Endothelial cell of umbilical vein (primary cell): ENCODE measurements around the gene ZNF8. TPM values are rescaled to one million over a fixed set of nuclear protein-coding genes. Genes with fewer than 3 reads are reported as not detected.
A peak's percentile ranks its signal among the peaks of the same experiment; 100 is the strongest.

Source experiments
- BruUV-seq: library from RNA; stranded (reverse); fragments of 400-500 nt; replicated peaks from 2 replicates; lab custom pipeline; 2021; lab: Mats Ljungman, UMichigan
- CTCF ChIA-PET: fragments of 300-600, 350-600 bp; sonication (Branson Sonifier 250); formaldehyde crosslinking; loops from one replicate; lab custom pipeline; 2021; ENCODE audit warnings: antibody characterized with exemption, inconsistent platforms; lab: Charles Lee
- POLR2A ChIA-PET: fragments of 300-600, 350-600 bp; sonication (Branson Sonifier 250); formaldehyde crosslinking; loops from one replicate; lab custom pipeline; 2021; ENCODE audit warnings: antibody characterized with exemption, inconsistent platforms; lab: Charles Lee
- DNase-seq: peaks from one replicate; pipeline ENCODE4 v3.0.0-alpha.2; 2011; ENCODE audit warnings: low read depth, low spot score
- FAIRE-seq: peaks from 2 replicates; lab custom pipeline; 2011; peaks lifted over from hg19 to GRCh38; lab: Jason Lieb, UNC
- H2AFZ ChIP-seq: 2 replicates; pipeline ENCODE4 v1.6.0; 2012; ENCODE audit warnings: low read depth, low read length, control low read depth, inconsistent platforms
- H3K27ac ChIP-seq: 2 replicates; pipeline ENCODE4 v1.5.1; 2011; ENCODE audit warnings: low read depth, mild to moderate bottlenecking, control low read depth, low read length, moderate library complexity; ENCODE audit not compliant: insufficient read depth
- H3K27me3 ChIP-seq, 2 experiments: 2 replicates each; pipeline versions ENCODE4 v1.6.0 to v1.6.1; 2011; ENCODE audit warnings: low read length in 2 of 2, mixed read lengths in 1 of 2; ENCODE audit not compliant: control insufficient read depth in 2 of 2, insufficient read depth in 2 of 2
- H3K36me3 ChIP-seq, 2 experiments: 2 replicates in 1 of 2; 3 replicates in 1 of 2; pipeline ENCODE4 v1.5.1; 2011; ENCODE audit warnings: low read length in 2 of 2, mild to moderate bottlenecking in 1 of 2, moderate library complexity in 1 of 2; ENCODE audit not compliant: control insufficient read depth in 2 of 2, insufficient read depth in 2 of 2; ENCODE audit errors: extremely low read depth in 1 of 2
- H3K4me1 ChIP-seq: 3 replicates; pipeline ENCODE4 v1.5.1; 2011; ENCODE audit warnings: mild to moderate bottlenecking, low read length; ENCODE audit not compliant: control insufficient read depth, insufficient read depth; ENCODE audit errors: extremely low read depth
- H3K4me2 ChIP-seq: 2 replicates; pipeline ENCODE4 v1.6.1; 2011; ENCODE audit warnings: low read length, control low read depth, mixed read lengths; ENCODE audit not compliant: insufficient read depth
- H3K4me3 ChIP-seq, 3 experiments: fragments of 200-600 bp in 1 of 3; sonication (generic), shearing (Covaris generic) in 1 of 3; replicated peaks in 1 of 3; 2 replicates each; pipeline ENCODE4 v1.5.1; 2011 to 2016; ENCODE audit warnings: control low read depth in 3 of 3, low read length in 3 of 3, mild to moderate bottlenecking in 2 of 3, inconsistent platforms in 1 of 3, low read depth in 1 of 3, moderate library complexity in 1 of 3; ENCODE audit not compliant: insufficient read depth in 1 of 3
- H3K79me2 ChIP-seq: 2 replicates; pipeline ENCODE4 v1.6.0; 2012; ENCODE audit warnings: low read length, inconsistent platforms; ENCODE audit not compliant: control insufficient read depth, insufficient read depth
- H3K9ac ChIP-seq: replicated peaks from 2 replicates; pipeline ENCODE3; 2011; ENCODE audit warnings: low read length, control low read depth; ENCODE audit not compliant: insufficient read depth; ENCODE audit errors: extremely low read depth
- H3K9me1 ChIP-seq: replicated peaks from 3 replicates; pipeline ENCODE4 v1.6.0; 2011; ENCODE audit warnings: mild to moderate bottlenecking, low read length; ENCODE audit not compliant: control insufficient read depth, insufficient read depth; ENCODE audit errors: extremely low read depth
- H3K9me3 ChIP-seq: replicated peaks from 2 replicates; pipeline ENCODE4 v1.5.1; 2012; ENCODE audit warnings: low read length, inconsistent platforms; ENCODE audit not compliant: control insufficient read depth, insufficient read depth
- H4K20me1 ChIP-seq: replicated peaks from 2 replicates; pipeline ENCODE3; 2011; ENCODE audit warnings: mild to moderate bottlenecking, low read length; ENCODE audit not compliant: control insufficient read depth, insufficient read depth; ENCODE audit errors: extremely low read depth
- EZH2 ChIP-seq: IDR thresholded peaks from 2 replicates; pipeline ENCODE4 v1.6.1; 2012; ENCODE audit warnings: borderline replicate concordance, low read depth, mild to moderate bottlenecking, moderate library complexity, low read length, inconsistent platforms; ENCODE audit not compliant: severe bottlenecking
- FOS ChIP-seq: IDR thresholded peaks from 2 replicates; pipeline ENCODE4 v1.6.1; 2011; ENCODE audit warnings: mild to moderate bottlenecking, low read length, moderate library complexity, borderline replicate concordance; ENCODE audit not compliant: insufficient read depth
- GATA2 ChIP-seq: IDR thresholded peaks from 2 replicates; pipeline ENCODE4 v1.7.0; 2011; ENCODE audit warnings: low read depth, mild to moderate bottlenecking, moderate library complexity, mixed read lengths, low read length; ENCODE audit not compliant: insufficient read length, insufficient read depth
- JUN ChIP-seq: IDR thresholded peaks from 2 replicates; pipeline ENCODE4 v1.6.1; 2011; ENCODE audit warnings: borderline replicate concordance, low read depth; ENCODE audit not compliant: insufficient read length, insufficient read depth
- MAX ChIP-seq: IDR thresholded peaks from 2 replicates; pipeline ENCODE4 v1.6.1; 2011; ENCODE audit not compliant: insufficient read depth, insufficient read length
- MYC ChIP-seq: IDR thresholded peaks from one replicate; pipeline ENCODE4 v1.6.1; 2011; ENCODE audit warnings: mild to moderate bottlenecking, low read depth, low read length
- POLR2A ChIP-seq: IDR thresholded peaks from 2 replicates; pipeline ENCODE4 v1.6.1; 2012; ENCODE audit warnings: low read depth, mild to moderate bottlenecking, control low read depth, low read length
- POLR2AphosphoS5 ChIP-seq: IDR thresholded peaks from 2 replicates; pipeline ENCODE4 v1.6.1; 2012; ENCODE audit warnings: low read depth, mild to moderate bottlenecking, control low read depth, low read length, moderate library complexity; ENCODE audit not compliant: insufficient read depth
- dilution Hi-C: fragments of 300-500 bp; cut with MboI; formaldehyde crosslinking; loops from one replicate; pipeline ENCODE4 v1.15.0; 2019; ENCODE audit warnings: low sequenced_read_pairs; ENCODE audit not compliant: extremely low pct_ligation_motif_present
- intact Hi-C: fragments of 100-400 bp; cut with micrococcal nuclease; formaldehyde crosslinking; loops from one replicate; pipeline ENCODE4 v1.10.0; 2022
- polyA plus RNA-seq, 4 experiments: library from polyadenylated mRNA; depleted of rRNA in 3 of 4; stranded (reverse) in 3 of 4; unstranded in 1 of 4; fragments of >200 nt; gene quantifications; 2 replicates each; pipeline versions ENCODE4 v1.2.1 to v1.2.3, GENCODE V29; 2011 to 2012; ENCODE audit warnings: missing spikeins in 1 of 4
- total RNA-seq: library from RNA; stranded (reverse); gene quantifications from 2 replicates; pipeline ENCODE4 v1.2.3, GENCODE V29; 2021
- TF ChIP-seq, protein P1 (sequence below), 2 donors: IDR thresholded peaks; 1 replicate in 1 of 2; 2 replicates in 1 of 2; pipeline ENCODE4 v1.5.1; 2011; ENCODE audit warnings: low read length in 2 of 2, mild to moderate bottlenecking in 2 of 2, moderate library complexity in 2 of 2, control low read depth in 1 of 2, inconsistent platforms in 1 of 2, low read depth in 1 of 2; ENCODE audit not compliant: insufficient read depth in 1 of 2; ENCODE audit errors: extremely low read depth in 1 of 2

The ZNF8 gene
- total and polyA plus RNA-seq, 2 donors (not counting 3 experiments of a cell fraction or from before 2014, with no cell fraction given): 4.0 to 6.8 TPM

DNA sequence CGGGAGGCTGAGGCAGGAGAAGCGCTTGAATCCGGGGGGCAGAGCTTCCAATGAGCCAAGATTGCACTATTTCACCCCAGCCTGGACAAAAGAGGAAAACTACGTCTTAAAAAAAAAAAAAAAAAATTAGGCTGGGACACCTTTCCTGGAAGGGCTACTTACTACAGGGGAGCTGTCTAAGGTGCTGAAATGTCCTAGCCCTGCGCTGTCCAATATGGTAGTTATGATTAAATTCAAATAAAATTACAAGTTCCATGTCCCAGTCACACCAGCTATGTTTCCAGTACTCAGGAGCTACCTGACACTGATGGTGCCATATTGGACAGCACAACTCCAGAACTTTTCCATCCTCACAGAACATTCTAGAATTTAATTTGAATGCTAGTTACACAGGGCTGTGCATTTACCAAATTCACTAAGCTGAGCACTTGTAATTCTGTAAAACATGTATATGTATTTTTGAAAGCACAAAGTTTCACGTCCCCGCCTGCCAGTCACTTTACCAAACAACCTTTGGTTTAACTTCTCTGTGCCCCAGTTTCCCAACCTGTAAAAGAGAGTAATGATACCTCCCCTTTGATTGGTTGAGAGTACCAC is 38.8 kb downstream of the ZNF8 start:
- DNase-seq (peak; percentile 38), FAIRE-seq (peak; percentile 79)
- no peak overlapping the region for H2AFZ ChIP-seq
- no peaks in the 10 kb centered on the region for H3K9me3 ChIP-seq
- no peak overlapping the region for H3K4me2 ChIP-seq
- no peaks in the 10 kb centered on the region for H3K4me1 ChIP-seq
- H3K9me1 ChIP-seq: no peaks in the 10 kb centered on the region
- no peaks in the 10 kb centered on the region for H3K27me3 ChIP-seq
- dilution Hi-C loops: no loop called here
- H3K4me3 ChIP-seq: no peak overlapping the region
- intact Hi-C loops: no loop called here
- H3K36me3 ChIP-seq: peaks cover 0 to 17% of the 10 kb centered on the region in 2 experiments
- no TSS peak for BruUV-seq
- ChIA-PET CTCF (interaction anchor here (0.6 to 0.9 kb wide), 2 partner anchors 9 to 17 kb away, joined by 3 to 4 read pairs; partner anchors contain the start of gene ZSCAN22), POLR2A (no interaction called here)
- H3K9ac ChIP-seq: no peak overlapping the region
- TF ChIP-seq, protein P1, sequence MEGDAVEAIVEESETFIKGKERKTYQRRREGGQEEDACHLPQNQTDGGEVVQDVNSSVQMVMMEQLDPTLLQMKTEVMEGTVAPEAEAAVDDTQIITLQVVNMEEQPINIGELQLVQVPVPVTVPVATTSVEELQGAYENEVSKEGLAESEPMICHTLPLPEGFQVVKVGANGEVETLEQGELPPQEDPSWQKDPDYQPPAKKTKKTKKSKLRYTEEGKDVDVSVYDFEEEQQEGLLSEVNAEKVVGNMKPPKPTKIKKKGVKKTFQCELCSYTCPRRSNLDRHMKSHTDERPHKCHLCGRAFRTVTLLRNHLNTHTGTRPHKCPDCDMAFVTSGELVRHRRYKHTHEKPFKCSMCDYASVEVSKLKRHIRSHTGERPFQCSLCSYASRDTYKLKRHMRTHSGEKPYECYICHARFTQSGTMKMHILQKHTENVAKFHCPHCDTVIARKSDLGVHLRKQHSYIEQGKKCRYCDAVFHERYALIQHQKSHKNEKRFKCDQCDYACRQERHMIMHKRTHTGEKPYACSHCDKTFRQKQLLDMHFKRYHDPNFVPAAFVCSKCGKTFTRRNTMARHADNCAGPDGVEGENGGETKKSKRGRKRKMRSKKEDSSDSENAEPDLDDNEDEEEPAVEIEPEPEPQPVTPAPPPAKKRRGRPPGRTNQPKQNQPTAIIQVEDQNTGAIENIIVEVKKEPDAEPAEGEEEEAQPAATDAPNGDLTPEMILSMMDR (IDR thresholded peaks at IDR 0.05; ENCODE audit: extremely low read depth in 1 of 2, insufficient read depth in 1 of 2, low read depth in 1 of 2, low read length in 2 of 2): no peak
- TF ChIP-seq GATA2 (no peak), MAX (no peak)
- no peaks in the 10 kb centered on the region for H3K79me2 ChIP-seq
- no peak overlapping the region for H3K27ac ChIP-seq
- no peaks in the 10 kb centered on the region for H4K20me1 ChIP-seq

DNA sequence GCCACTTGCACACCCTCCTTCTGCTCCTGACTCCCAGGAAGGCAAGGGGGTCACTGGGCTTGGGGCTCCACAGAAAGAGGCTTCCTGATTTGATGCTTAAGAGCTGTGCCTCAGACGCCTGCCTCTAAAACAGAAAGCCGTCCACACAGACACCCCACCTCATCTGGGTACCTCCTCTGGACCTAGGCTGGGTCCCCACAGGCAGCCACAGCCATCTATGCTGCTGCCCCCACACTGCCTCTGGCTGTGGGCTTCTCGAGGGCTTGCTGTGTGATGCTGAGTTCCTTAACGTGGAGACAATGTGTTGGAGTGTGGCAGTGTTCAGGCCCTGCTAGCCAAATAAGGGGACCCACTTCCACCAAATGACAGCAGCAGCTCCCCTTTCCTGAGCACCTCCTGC is 39.5 kb downstream of the ZNF8 start:
- Histone ChIP-seq H3K79me2 (no peaks in the 10 kb centered on the region), H3K36me3 (peaks cover 0 to 17% of the 10 kb centered on the region in 2 experiments), H3K9me1 (no peaks in the 10 kb centered on the region), H3K27ac (no peak overlapping the region), H3K27me3 (no peaks in the 10 kb centered on the region), H3K4me1 (no peaks in the 10 kb centered on the region), H4K20me1 (no peaks in the 10 kb centered on the region), H3K4me2 (no peak overlapping the region), H3K4me3 (no peak overlapping the region), H3K9ac (no peak overlapping the region), H2AFZ (no peak overlapping the region), H3K9me3 (no peaks in the 10 kb centered on the region)
- ChIA-PET POLR2A (no interaction called here), CTCF (interaction anchor here (0.9 kb wide), 1 partner anchor 9 kb away, joined by 3 read pairs; the partner anchor contains the start of gene ZSCAN22)
- TF ChIP-seq EZH2: no peak
- no peak for TF ChIP-seq FOS
- no peak for TF ChIP-seq POLR2A
- TF ChIP-seq, protein P1 (IDR thresholded peaks at IDR 0.05; ENCODE audit: extremely low read depth in 1 of 2, insufficient read depth in 1 of 2, low read depth in 1 of 2, low read length in 2 of 2): no peak
- no peak for TF ChIP-seq GATA2
- no peak for TF ChIP-seq POLR2AphosphoS5
- TF ChIP-seq MAX: no peak
- TF ChIP-seq JUN: no peak
- no peak for TF ChIP-seq MYC
- dilution Hi-C loops (no loop called here), intact Hi-C loops (no loop called here)
- DNase-seq (no peak), FAIRE-seq (no peak)
- no TSS peak for BruUV-seq
